Mesodermal cell (in vitro differentiated cells): ENCODE measurements around the gene OSBPL10.
A peak's percentile ranks its signal among the peaks of the same experiment; 100 is the strongest.
"Not testable (repeated sequence)": the region's sequence is repeated elsewhere in the genome, so short reads cannot be mapped to it uniquely, and the experiment has no call there.

ENCODE experiments used
- H3K27ac ChIP-seq: 2 replicates; pipeline ENCODE4 v1.7.0; 2013; ENCODE audit warnings: mild to moderate bottlenecking, low read depth, low read length, moderate library complexity; ENCODE audit not compliant: severe bottlenecking
- H3K36me3 ChIP-seq: 2 replicates; pipeline ENCODE4 v1.7.1; 2013; ENCODE audit warnings: mild to moderate bottlenecking, low read length, moderate library complexity; ENCODE audit not compliant: control insufficient read depth, insufficient read depth
- H3K4me1 ChIP-seq: one replicate; pipeline ENCODE4 v1.7.1; 2013; ENCODE audit warnings: mild to moderate bottlenecking, low read length; ENCODE audit not compliant: insufficient read depth, control insufficient read depth, poor library complexity, severe bottlenecking
- H3K4me3 ChIP-seq: 2 replicates; pipeline ENCODE4 v1.7.0; 2013; ENCODE audit warnings: low read length, control low read depth, mild to moderate bottlenecking; ENCODE audit not compliant: insufficient read depth, poor library complexity, severe bottlenecking; ENCODE audit errors: extremely low read depth
- H3K9me3 ChIP-seq: 2 replicates; pipeline ENCODE4 v1.7.1; 2013; ENCODE audit warnings: mild to moderate bottlenecking, low read length, moderate library complexity; ENCODE audit not compliant: control insufficient read depth
- WGBS, 2 experiments: methylation state at CpG; one replicate each; pipeline ENCODE4 v1.1.5; 2013; ENCODE audit warnings: missing lambda C conversion rate in 2 of 2; ENCODE audit not compliant: insufficient coverage in 2 of 2; 5-methylcytosine and 5-hydroxymethylcytosine counted together

The OSBPL10 gene

GRCh38 chr3:31992995-31993394, 11.9 kb upstream of the OSBPL10 start:
- not testable (repeated sequence) for H3K36me3 ChIP-seq, H3K4me1 ChIP-seq, H3K27ac ChIP-seq, H3K4me3 ChIP-seq
- WGBS, 2 experiments = no CpG with 5 or more reads among the region's 6 CpGs
- peaks cover 29% of the 10 kb centered on the region for H3K9me3 ChIP-seq

DNA sequence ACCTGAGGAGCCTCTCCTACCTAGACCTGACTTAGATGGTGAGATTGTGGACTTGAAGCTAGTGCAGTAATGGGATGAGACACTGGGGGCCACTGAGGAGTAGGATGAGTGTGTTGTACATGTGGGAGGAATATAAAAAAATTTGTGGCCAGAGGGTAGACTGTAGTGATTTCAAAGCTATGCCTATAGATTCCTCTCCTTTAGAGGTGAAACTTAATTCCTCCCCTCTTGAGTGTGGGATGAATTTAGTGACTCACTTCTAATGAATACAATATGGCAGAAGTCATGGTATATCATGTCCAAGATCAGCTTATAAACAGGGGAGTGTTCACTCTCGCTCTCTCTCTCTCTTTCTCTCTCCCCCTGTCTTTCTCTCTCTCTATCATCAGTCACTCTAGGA, 7.2 kb upstream of the OSBPL10 start:
- peaks cover 13% of the 10 kb centered on the region for H3K9me3 ChIP-seq
- 100% methylated on average over 1 of the region's 1 CpG for WGBS, 2 experiments
- no peak overlapping the region for H3K27ac ChIP-seq
- H3K36me3 ChIP-seq = no peaks in the 10 kb centered on the region
- H3K4me1 ChIP-seq = no peaks in the 10 kb centered on the region
- H3K4me3 ChIP-seq = no peak overlapping the region

GRCh38 chr3:31985831-31986230, 4.8 kb upstream of the OSBPL10 start:
- Histone ChIP-seq H3K4me3 (no peak overlapping the region), H3K9me3 (peaks cover 11% of the 10 kb centered on the region), H3K4me1 (no peaks in the 10 kb centered on the region), H3K36me3 (no peaks in the 10 kb centered on the region), H3K27ac (no peak overlapping the region)
- WGBS, 2 experiments = 85 to 100% methylated on average over 1 to 2 of the region's 2 CpGs

DNA sequence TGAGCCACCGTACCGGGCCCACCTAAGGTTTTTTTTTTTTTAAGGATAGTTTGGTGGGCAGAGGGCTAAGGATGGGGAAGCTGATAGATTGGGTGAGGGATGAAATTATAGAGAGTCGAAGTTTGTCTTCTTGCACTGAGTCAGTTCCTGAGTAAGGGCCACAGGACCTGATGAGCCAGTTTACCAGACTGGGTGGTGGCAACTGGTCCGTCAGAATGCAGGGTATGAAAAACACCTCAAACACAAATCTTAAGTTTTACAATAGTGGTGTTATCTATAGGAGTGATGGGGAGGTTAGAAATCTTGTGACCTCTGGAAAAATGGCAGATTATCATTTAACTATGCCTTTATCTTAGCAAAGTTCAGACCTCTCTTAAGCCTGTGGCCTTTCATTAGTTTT, 3.3 kb upstream of the OSBPL10 start:
- H3K27ac ChIP-seq = no peak overlapping the region
- 100% methylated on average over 2 of the region's 4 CpGs for WGBS, 2 experiments
- no peak overlapping the region for H3K4me3 ChIP-seq
- H3K4me1 ChIP-seq = peaks cover 4% of the 10 kb centered on the region
- H3K36me3 ChIP-seq = no peaks in the 10 kb centered on the region
- H3K9me3 ChIP-seq = no peaks in the 10 kb centered on the region

DNA sequence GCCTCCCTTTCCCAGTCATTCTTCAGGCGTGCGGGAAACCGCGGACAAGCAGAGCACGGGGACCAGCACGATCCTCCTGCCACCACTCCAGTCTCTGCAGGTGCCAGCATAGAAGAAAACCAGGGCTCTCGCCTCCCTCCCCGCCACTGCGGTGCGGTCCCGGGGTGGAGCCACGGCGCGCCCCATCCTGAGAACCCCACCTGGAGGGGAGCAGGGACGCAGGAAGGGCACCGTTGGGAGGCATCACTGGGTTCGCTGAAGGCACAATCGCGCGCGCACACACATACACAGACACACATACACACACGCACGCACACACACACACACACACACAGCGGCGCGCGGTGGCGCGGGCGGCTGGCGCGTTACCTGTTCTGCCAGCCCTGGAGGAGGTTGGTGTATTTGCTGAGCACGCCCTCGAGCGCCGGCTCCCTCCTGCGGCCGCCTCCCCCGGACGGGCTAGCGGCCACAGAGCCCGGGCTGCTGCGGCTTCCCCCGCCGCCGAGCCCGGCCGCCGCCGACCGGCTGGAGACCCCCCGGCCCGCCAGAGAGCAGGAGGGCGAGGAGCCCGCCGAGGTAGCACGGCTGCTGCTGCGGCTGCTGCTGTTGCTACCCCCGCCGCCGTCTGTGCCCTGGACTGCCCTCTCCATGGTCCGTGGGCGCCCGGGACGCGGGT, 394 bp downstream of the OSBPL10 start:
- Histone ChIP-seq H3K4me3 (peak overlapping the region; percentile 79), H3K4me1 (peaks cover 9% of the 10 kb centered on the region), H3K36me3 (peaks cover 8% of the 10 kb centered on the region), H3K9me3 (no peaks in the 10 kb centered on the region), H3K27ac (peak overlapping the region; percentile 57)
- 0% methylated on average over 27 to 33 of the region's 66 CpGs for WGBS, 2 experiments

GRCh38 chr3:31979001-31979697, 1.9 kb downstream of the OSBPL10 start:
- peaks cover 8% of the 10 kb centered on the region for H3K36me3 ChIP-seq
- no peaks in the 10 kb centered on the region for H3K9me3 ChIP-seq
- peak overlapping the region; percentile 79 for H3K4me3 ChIP-seq
- H3K4me1 ChIP-seq = peaks cover 13% of the 10 kb centered on the region
- H3K27ac ChIP-seq = no peak overlapping the region
- WGBS, 2 experiments = 90 to 100% methylated on average over 2 to 3 of the region's 5 CpGs

GRCh38 chr3:31978553-31978952, 2.5 kb downstream of the OSBPL10 start:
- Histone ChIP-seq H3K9me3 (no peaks in the 10 kb centered on the region), H3K27ac (no peak overlapping the region), H3K4me3 (no peak overlapping the region), H3K36me3 (peaks cover 8% of the 10 kb centered on the region), H3K4me1 (peaks cover 13% of the 10 kb centered on the region)
- 100% methylated on average over 1 of the region's 4 CpGs; no CpG with 5 or more reads in 1 of the 2 experiments for WGBS, 2 experiments

DNA sequence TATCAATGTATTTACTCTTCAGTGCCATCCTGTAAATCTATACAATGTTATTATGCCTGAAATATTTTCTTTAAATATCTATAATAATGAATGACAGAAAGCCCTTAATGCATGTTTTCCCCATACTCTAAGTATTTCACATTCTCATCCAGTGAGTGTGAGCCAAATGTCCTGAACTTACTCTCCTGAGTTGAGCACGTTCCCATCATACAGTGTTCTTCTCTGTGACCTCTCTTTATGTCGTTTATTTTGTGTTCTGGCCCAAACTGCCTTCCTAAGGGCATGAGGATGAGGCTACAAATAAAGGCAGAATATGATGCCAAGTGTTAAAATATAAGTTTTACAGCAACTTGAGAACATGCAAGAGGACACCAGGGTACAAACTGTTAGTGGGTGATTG, 3.3 kb downstream of the OSBPL10 start:
- 89 to 90% methylated on average over 1 to 2 of the region's 2 CpGs for WGBS, 2 experiments
- peaks cover 13% of the 10 kb centered on the region for H3K4me1 ChIP-seq
- no peak overlapping the region for H3K27ac ChIP-seq
- no peaks in the 10 kb centered on the region for H3K9me3 ChIP-seq
- peaks cover 8% of the 10 kb centered on the region for H3K36me3 ChIP-seq
- H3K4me3 ChIP-seq = no peak overlapping the region

GRCh38 chr3:31976302-31976701, 4.8 kb downstream of the OSBPL10 start:
- WGBS, 2 experiments = 78 to 83% methylated on average over 1 of the region's 2 CpGs
- peaks cover 13% of the 10 kb centered on the region for H3K4me1 ChIP-seq
- H3K4me3 ChIP-seq = no peak overlapping the region
- H3K9me3 ChIP-seq = no peaks in the 10 kb centered on the region
- peaks cover 8% of the 10 kb centered on the region for H3K36me3 ChIP-seq
- no peak overlapping the region for H3K27ac ChIP-seq

DNA sequence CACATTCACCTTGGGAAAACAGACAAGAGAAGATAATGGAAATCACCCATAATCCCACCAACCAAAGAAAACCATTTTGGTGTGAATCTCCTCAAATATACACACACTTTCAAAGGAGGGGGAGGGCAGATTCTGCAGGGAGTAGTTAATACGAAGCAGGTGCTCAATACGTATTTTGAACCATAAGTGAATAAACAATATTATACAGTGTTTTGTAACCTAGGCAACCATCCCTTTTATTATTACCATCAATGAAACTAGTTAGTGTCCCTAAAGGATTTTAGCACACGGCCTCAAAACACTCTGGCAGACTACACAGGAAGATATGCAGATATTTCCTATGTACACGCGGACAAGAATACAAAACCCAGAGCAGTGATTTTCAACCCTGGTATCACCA, 6.1 kb downstream of the OSBPL10 start:
- Histone ChIP-seq H3K27ac (no peak overlapping the region), H3K4me3 (no peak overlapping the region), H3K36me3 (peaks cover 8% of the 10 kb centered on the region), H3K9me3 (no peaks in the 10 kb centered on the region), H3K4me1 (peaks cover 24% of the 10 kb centered on the region)
- WGBS, 2 experiments = 96 to 97% methylated on average over 3 of the region's 5 CpGs

DNA sequence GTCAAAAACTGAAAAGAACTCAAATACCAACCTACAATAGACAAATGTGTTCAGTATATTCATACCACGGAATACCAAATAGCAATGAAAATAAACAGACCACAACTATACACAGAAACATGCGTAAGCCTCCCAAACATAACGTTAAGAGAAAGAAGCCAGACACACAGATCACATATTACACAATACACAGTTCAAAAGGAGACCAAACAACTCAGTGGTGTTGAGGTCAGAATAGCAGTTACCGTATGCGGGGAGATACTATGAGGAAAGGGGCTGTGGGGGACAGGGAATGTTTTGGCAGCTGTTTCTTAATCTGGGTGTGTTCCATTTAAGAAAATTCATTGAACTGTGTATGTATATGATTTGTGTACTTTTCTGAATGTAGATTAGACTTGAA, 6.6 kb downstream of the OSBPL10 start:
- 80 to 96% methylated on average over 1 to 4 of the region's 5 CpGs for WGBS, 2 experiments
- Histone ChIP-seq H3K36me3 (peaks cover 8% of the 10 kb centered on the region), H3K4me1 (peaks cover 25% of the 10 kb centered on the region), H3K4me3 (no peak overlapping the region), H3K27ac (no peak overlapping the region), H3K9me3 (no peaks in the 10 kb centered on the region)
